Coronary artery (tissue), 2 donors: ENCODE results near the gene FANCD2OS.
"Not testable (repeated sequence)": the region's sequence is repeated elsewhere in the genome, so short reads cannot be mapped to it uniquely, and the experiment has no call there.

Experiments
- DNase-seq: peaks from one replicate; pipeline ENCODE4 v3.0.0-alpha.2; 2017; ENCODE audit warnings: low spot score
- H3K27ac ChIP-seq, 2 donors: fragments of 200-600 bp; sonication (generic); one replicate each; pipeline ENCODE4 v1.5.1; 2016 to 2019
- H3K4me3 ChIP-seq: fragments of 200-600 bp; sonication (generic); 2 replicates; pipeline ENCODE4 v1.5.1; 2016; ENCODE audit warnings: mild to moderate bottlenecking, moderate library complexity
- CTCF ChIP-seq: fragments of 200-600 bp; sonication (generic); IDR thresholded peaks from one replicate; pipeline ENCODE4 v1.5.1; 2019; ENCODE audit warnings: antibody characterized with exemption

The FANCD2OS gene

GRCh38 chr3:10145685-10146084, 37.6 kb upstream of the FANCD2OS start:
- no peak for DNase-seq
- no peak for TF ChIP-seq CTCF
- Histone ChIP-seq H3K27ac (no peak overlapping the region), H3K4me3 (no peak overlapping the region)

- H3K27ac ChIP-seq: peak overlapping the region in 1 of 2 donors; percentile 92
- TF ChIP-seq CTCF: no peak
- peak overlapping the region; percentile 80 for H3K4me3 ChIP-seq
- no peak for DNase-seq
These were observed 34.9 kb upstream of the FANCD2OS start for GRCh38 chr3:10142707-10143560.

- Histone ChIP-seq H3K4me3 (peak overlapping the region; percentile 80), H3K27ac (peak overlapping the region; percentile 88 to 92)
- no peak for TF ChIP-seq CTCF
- no peak for DNase-seq
These were observed 33.0 kb upstream of the FANCD2OS start for GRCh38 chr3:10140996-10141546.

- TF ChIP-seq CTCF: no peak
- H3K27ac ChIP-seq: no peak overlapping the region
- no peak overlapping the region for H3K4me3 ChIP-seq
- DNase-seq: no peak
These were observed 29.1 kb upstream of the FANCD2OS start for GRCh38 chr3:10137178-10137577.

GRCh38 chr3:10136426-10137005, 28.5 kb upstream of the FANCD2OS start:
- no peak overlapping the region for H3K27ac ChIP-seq
- H3K4me3 ChIP-seq: no peak overlapping the region
- TF ChIP-seq CTCF: no peak
- no peak for DNase-seq

GRCh38 chr3:10135872-10136271, 27.8 kb upstream of the FANCD2OS start:
- DNase-seq, H3K27ac ChIP-seq, H3K4me3 ChIP-seq: not testable (repeated sequence)

GRCh38 chr3:10122724-10123123, 14.7 kb upstream of the FANCD2OS start:
- H3K4me3 ChIP-seq: no peak overlapping the region
- no peak overlapping the region for H3K27ac ChIP-seq
- no peak for TF ChIP-seq CTCF
- no peak for DNase-seq
